ENCODE measurements around the gene RTP2. TPM values are rescaled to one million over a fixed set of nuclear protein-coding genes. Genes with fewer than 3 reads are reported as not detected.

Gene RTP2
- total RNA-seq, 1 donor from 2014 or later, result not detected

GRCh38 chr3:187729598-187729997, 27.2 kb upstream of the RTP2 start:
- no peak overlapping the region for H3K27ac Mint-ChIP-seq
- Histone ChIP-seq H2AFZ (replicated peaks) (no peak overlapping the region), H3K4me2 (no peak overlapping the region), H3K4me1 (no peaks in the 10 kb centered on the region), H3K4me3 (no peak overlapping the region), H3K79me2 (ENCODE audit: low read depth) (no peaks in the 10 kb centered on the region), H3K9ac (no peak overlapping the region), H3K27ac (no peak overlapping the region), H4K20me1 (ENCODE audit: low read depth) (peaks cover 5% of the 10 kb centered on the region), H3K36me3 (no peaks in the 10 kb centered on the region), H3K27me3 (no peaks in the 10 kb centered on the region), H3F3A (ENCODE audit: low read depth) (no peaks in the 10 kb centered on the region), H3K9me3 (ENCODE audit: low read depth) (no peaks in the 10 kb centered on the region)
- H3K27me3 Mint-ChIP-seq (ENCODE audit: insufficient read depth, low read depth), result no peaks in the 10 kb centered on the region
- H3K9me3 Mint-ChIP-seq, result no peaks in the 10 kb centered on the region
- no peaks in the 10 kb centered on the region for H3K4me1 Mint-ChIP-seq
- TF ChIP-seq EZH2phosphoT487 (IDR thresholded peaks at IDR 0.05), result no peak
- TF ChIP-seq EZH2 (IDR thresholded peaks at IDR 0.05), result no peak
- no peak for TF ChIP-seq CTCF (IDR thresholded peaks at IDR 0.05)
- DNase-seq (ENCODE audit: low spot score), result no peak
- H3K36me3 Mint-ChIP-seq, result peaks cover 32% of the 10 kb centered on the region
- H3K4me3 Mint-ChIP-seq, result no peak overlapping the region

- Histone ChIP-seq H3K79me2 (ENCODE audit: low read depth) (no peaks in the 10 kb centered on the region), H3K27me3 (no peaks in the 10 kb centered on the region), H2AFZ (replicated peaks) (no peak overlapping the region), H3K9ac (no peak overlapping the region), H3K4me2 (no peak overlapping the region), H4K20me1 (ENCODE audit: low read depth) (peaks cover 5% of the 10 kb centered on the region), H3K4me3 (no peak overlapping the region), H3K27ac (no peak overlapping the region), H3F3A (ENCODE audit: low read depth) (no peaks in the 10 kb centered on the region), H3K9me3 (ENCODE audit: low read depth) (no peaks in the 10 kb centered on the region), H3K36me3 (peaks cover 3% of the 10 kb centered on the region), H3K4me1 (no peaks in the 10 kb centered on the region)
- Mint-ChIP-seq H3K9me3 (no peaks in the 10 kb centered on the region), H3K36me3 (peaks cover 36% of the 10 kb centered on the region), H3K27me3 (ENCODE audit: insufficient read depth, low read depth) (no peaks in the 10 kb centered on the region), H3K27ac (no peak overlapping the region), H3K4me1 (no peaks in the 10 kb centered on the region), H3K4me3 (no peak overlapping the region)
- no peak for TF ChIP-seq CTCF (IDR thresholded peaks at IDR 0.05)
- TF ChIP-seq EZH2phosphoT487 (IDR thresholded peaks at IDR 0.05), result no peak
- DNase-seq (ENCODE audit: low spot score), result no peak
Observed at GRCh38 chr3:187728940-187729583, 26.7 kb upstream of the RTP2 start.

GRCh38 chr3:187728248-187728647, 25.9 kb upstream of the RTP2 start:
- no peak overlapping the region for H3K27ac Mint-ChIP-seq
- no peak for DNase-seq (ENCODE audit: low spot score)
- Histone ChIP-seq H3K27ac (no peak overlapping the region), H3K79me2 (ENCODE audit: low read depth) (no peaks in the 10 kb centered on the region), H4K20me1 (ENCODE audit: low read depth) (peaks cover under 1% of the 10 kb centered on the region), H3K4me2 (no peak overlapping the region), H3K9ac (no peak overlapping the region), H3K27me3 (no peaks in the 10 kb centered on the region), H2AFZ (replicated peaks) (no peak overlapping the region), H3K4me1 (no peaks in the 10 kb centered on the region), H3F3A (ENCODE audit: low read depth) (no peaks in the 10 kb centered on the region), H3K36me3 (peaks cover 7% of the 10 kb centered on the region), H3K4me3 (no peak overlapping the region), H3K9me3 (ENCODE audit: low read depth) (no peaks in the 10 kb centered on the region)
- peaks cover 40% of the 10 kb centered on the region for H3K36me3 Mint-ChIP-seq
- no peaks in the 10 kb centered on the region for H3K4me1 Mint-ChIP-seq
- no peak overlapping the region for H3K4me3 Mint-ChIP-seq
- TF ChIP-seq EZH2phosphoT487 (IDR thresholded peaks at IDR 0.05) (no peak), EZH2 (IDR thresholded peaks at IDR 0.05) (no peak), CTCF (IDR thresholded peaks at IDR 0.05) (no peak)
- no peaks in the 10 kb centered on the region for H3K27me3 Mint-ChIP-seq (ENCODE audit: insufficient read depth, low read depth)
- H3K9me3 Mint-ChIP-seq, result no peaks in the 10 kb centered on the region

Measured in neural progenitor cell (in vitro differentiated cells).